GM18867 (cell line): ENCODE results near the gene COL8A1.

Experiments used
- ATAC-seq: cut with Tn5 transposase; IDR thresholded peaks from one replicate; pipeline ENCODE4 v1.9.1; 2021; ENCODE audit warnings: mild to moderate bottlenecking, moderate library complexity; ENCODE audit not compliant: unreplicated experiment

COL8A1 gene

DNA sequence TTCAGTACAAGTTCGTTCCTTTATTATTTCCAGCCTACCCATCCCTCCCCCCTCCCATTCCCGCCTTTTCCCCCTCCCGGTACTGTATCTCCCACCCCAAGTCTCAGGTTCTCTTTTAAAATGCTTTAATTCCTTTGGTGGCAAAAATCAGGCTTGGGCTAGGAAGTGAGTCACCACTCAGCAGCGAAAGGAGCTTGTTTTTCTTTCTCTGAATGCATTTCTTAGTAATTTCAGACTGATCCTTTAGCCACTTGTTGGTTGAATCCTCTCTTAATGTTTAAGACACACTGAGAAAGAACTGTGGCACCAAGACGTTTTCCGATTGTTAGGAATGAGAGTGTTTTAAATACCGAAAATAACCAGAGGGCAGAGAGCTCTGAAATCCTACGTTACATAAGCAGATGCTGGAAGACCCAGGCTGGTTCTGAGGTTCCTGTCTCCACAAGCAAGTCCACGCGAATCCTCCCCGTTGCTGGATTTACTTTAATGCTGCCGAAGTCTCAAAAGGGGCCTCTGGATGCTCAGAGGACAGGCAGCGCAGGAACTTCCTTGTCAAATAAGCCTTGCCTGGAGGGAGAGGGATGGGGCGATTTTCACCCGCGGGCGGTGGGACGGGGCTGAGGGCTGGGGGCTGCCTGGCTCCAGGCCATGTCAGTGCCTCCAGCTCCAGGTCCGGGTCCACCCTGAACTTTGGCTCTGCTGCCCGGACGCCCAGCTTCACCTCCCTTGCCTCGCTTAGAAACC is 854 bp upstream of the COL8A1 start:
- ATAC-seq = no peak

- ATAC-seq = no peak
These were observed 1.2 kb downstream of the COL8A1 start for GRCh38 chr3:99639579-99639978.

DNA sequence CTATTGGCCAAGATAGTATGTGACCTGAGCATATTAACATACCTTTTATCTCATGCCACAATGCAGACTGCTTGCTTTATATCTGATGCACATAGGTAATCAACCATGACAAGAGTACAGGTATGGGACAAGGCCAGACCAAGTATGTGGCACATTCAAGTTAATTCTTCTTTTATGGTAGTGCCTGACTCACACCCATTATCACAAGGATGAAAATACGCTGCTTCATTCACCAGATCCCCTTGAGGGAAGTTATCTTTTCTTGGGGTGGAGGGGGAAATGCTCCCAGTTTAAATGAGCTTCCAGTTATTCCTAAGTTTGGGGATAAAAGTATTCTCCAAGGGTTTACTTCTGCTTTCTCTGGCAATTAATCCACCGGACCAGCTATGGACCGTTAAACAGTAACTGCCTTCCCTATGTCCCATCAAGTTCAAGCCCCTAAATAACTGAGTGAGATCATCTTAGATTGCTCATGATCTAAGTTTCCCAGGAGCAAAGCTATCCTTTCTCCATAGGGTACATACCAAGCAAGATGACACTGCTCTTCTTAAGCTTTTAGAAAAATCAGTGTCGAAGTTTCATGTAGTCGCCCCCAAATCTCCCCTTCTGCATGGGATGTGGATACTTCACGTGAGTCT is 1.9 kb downstream of the COL8A1 start:
- ATAC-seq = no peak

DNA sequence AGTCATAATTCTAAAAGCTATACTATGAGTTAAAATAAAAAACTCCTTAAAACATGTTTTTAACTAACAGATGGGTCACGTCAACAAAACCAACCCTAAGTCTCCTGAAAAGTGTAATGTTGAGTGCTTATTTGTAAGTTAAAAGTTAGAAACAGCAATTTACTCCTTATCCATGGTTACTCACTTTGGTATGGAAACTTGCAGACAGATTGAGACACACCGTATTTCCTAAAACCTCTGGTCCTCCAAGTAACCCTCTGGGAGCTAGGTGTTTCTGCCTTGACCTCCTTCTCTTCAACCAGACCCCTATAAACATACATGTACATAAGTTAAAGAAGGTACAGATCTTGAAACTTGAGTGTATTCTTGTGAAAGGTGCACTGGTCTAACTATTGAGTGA is 3.1 kb downstream of the COL8A1 start:
- ATAC-seq = peak; percentile 27

GRCh38 chr3:99641982-99642381 is 3.6 kb downstream of the COL8A1 start:
- ATAC-seq = no peak

GRCh38 chr3:99644017-99644416 is 5.6 kb downstream of the COL8A1 start:
- peak; percentile 51 for ATAC-seq

GRCh38 chr3:99644746-99645145 is 6.4 kb downstream of the COL8A1 start:
- ATAC-seq = no peak

GRCh38 chr3:99645277-99646106 is 7.1 kb downstream of the COL8A1 start:
- ATAC-seq = no peak

- no peak for ATAC-seq
These were observed 7.7 kb downstream of the COL8A1 start for GRCh38 chr3:99646107-99646435.

DNA sequence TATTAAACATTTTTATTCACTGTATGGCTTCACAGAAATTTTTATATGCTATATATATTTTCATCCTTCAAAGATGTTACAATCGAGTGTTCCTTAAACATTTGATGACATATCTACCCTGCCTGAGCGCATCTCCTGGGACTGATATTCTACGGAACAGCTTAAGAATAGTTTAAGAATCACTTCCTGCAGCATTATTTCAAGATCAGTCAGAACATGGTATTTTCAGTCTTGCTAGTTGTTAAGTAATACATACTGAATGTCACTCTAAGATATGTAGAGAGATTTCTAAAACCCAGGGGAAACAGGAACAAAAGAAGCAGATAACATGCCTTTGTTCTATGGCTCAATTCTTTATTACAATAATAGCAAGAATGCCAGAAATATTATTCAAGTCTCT is 8.7 kb downstream of the COL8A1 start:
- ATAC-seq = peak; percentile 34

DNA sequence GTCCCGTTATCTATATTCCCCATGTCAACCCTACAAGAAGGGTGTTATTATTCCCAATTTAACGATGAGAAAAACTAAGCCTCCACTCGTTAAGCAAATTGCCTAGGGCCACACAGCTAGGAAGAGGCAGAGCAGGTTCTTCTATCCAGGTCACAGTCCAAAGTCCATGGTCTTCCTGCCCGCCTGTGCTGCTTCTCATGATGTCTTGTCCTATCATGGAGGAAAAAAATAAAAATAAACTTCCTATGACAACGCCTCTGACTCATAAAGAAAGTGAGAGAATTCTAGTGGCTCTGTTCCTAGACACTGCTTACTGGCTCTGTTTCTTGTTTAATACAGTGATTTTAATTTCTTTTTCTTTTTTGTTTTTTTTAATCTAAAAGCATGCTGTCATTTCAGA is 9.7 kb downstream of the COL8A1 start:
- ATAC-seq = no peak

DNA sequence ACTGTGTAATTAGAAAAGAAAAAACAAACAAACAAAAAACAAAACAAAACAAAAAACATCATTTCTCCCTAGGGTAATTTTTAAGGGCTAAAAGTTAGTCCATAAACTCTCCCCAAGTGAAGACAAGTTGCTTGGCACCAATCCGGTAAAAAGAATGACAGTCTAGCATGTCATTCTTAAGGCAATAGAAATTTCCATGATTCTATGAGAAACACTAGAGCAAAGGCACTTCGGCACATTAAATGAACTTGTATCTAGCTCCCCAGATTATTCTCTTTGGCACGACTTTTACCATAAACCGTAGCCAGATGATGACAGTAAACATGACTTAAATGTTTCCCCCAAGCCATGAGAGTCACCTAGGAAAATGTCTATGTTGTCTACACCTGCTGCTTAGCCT is 10.1 kb downstream of the COL8A1 start:
- no peak for ATAC-seq

- no peak for ATAC-seq
These were observed 13.1 kb downstream of the COL8A1 start for GRCh38 chr3:99651531-99651930.

DNA sequence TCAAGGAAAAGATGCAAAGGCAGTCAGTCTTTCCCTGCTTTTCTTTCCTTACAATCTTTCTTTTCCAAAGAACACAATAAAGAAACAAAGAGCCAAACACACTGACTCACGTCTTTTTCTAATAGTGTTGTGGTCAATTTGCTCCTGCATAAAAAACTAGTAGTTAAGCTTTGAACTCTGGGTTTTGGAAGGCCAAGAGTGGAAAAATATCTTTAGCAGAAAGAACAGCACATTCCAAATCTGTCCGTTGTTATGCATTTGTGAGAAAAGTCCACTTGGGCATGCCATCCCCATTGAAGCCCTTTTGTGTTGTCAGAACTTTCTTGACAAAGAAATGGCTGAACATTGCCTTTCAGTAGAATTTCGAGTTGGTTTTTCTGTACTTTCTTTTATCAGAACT is 18.2 kb downstream of the COL8A1 start:
- ATAC-seq = no peak

GRCh38 chr3:99658274-99658673 is 19.9 kb downstream of the COL8A1 start:
- no peak for ATAC-seq

DNA sequence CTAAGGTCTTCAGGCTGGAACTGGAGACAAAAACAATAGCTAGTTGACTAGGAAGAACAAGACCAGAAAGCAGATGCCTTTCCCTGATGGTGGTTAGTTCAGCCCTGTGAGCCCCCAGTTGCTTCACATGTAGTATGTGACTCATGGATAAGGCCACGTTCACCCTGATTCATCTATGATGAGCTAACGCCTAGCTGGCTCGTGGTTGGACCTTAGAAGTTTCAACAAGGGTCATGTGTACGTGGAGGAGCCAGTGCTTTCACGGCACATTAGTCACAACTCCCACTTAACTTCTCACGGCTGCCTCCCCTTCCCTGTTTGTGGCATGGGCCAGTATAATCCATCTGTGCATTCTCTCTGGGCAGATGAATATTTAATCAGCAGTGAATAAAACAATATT is 20.6 kb downstream of the COL8A1 start:
- ATAC-seq = no peak

DNA sequence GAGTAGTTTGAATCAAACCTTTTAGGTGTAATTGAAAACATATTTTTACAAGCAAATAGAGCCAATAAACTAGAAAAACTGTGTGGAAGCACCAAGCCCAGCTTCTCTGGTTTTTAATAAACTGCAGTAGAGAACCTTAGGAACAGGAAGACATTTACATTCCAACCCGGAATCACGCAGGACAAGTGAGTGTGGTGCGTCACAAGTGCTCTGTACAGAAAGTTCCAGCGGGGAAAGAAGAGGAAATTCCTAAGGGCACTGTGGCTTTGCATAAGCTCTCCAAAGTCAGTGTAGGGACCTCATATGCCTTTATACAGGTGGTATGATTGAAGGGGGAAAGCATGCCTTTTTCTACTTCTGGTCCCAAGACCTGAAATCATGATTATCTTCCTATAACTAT is 21.6 kb downstream of the COL8A1 start:
- ATAC-seq = no peak

DNA sequence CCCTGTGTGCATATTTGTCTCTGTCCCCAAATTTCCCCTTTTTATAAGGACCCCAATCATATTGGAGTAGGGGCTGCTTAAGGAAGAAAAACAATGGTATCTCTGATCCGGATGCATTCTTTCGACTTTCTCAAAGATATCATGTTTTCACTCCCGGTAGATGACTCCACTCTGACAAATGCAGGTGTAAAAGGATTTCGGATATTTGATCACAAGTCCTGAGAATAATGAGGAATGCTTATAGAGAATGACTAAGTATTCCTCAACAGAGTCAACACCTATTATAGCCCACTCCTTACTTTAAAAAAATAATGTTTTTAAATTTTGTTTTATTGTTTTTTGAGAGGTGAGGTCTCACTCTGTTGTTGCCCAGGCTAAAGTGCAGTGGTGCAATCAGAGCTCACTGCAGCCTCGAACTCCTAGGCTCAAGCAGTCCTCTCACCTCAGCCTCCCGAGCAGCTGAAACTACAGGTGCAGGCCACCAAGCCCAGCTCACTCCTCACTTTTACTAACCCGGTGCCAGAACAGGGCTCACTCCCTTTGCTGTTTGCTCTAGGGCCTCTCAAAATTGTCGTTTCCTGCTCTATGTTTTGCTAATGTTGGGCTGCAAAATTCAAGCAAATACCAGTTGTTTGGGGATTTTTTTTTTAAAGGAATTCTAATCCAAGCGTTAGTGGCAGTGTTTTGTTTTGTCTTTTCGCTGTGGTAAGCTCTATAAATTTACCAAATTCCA is 24.6 kb downstream of the COL8A1 start:
- no peak for ATAC-seq

DNA sequence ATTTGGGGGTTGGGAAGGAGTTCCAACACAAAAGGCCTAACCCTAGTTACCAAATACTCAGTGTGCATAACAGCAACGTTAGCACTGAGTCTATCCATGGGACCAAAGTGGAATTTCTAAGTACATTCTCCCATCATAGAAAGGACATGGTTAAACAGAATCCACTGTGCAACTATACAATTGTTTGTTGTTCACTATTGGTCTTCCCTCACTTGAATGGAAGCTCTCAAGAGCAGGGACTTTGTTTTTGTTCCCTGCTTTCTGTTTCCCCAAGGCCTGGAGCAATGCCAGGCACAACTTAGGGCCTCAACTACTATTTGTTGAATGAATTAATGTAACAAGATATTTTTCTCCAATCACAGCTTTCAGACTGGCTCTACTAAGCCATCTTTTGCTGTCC is 25.6 kb downstream of the COL8A1 start:
- ATAC-seq = no peak

DNA sequence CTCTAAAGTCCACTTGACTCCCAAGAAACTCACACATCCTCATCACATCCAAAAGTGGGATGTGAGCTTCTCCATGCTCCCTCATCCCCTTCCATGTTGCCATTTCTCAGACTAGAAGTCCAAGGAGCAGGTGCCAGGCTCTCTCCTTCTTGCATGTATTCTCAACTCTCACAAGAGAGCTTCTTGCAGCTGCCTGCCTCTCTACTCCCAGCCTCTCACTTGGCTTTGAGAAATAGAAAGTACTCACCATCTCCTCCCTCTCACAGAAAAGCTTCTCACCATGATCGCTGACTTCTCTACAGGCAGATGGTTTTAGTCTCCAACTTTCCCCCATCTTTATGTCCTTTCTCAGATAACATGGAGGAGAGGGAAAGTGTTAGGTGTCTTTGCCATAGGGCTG is 26.6 kb downstream of the COL8A1 start:
- ATAC-seq = no peak

DNA sequence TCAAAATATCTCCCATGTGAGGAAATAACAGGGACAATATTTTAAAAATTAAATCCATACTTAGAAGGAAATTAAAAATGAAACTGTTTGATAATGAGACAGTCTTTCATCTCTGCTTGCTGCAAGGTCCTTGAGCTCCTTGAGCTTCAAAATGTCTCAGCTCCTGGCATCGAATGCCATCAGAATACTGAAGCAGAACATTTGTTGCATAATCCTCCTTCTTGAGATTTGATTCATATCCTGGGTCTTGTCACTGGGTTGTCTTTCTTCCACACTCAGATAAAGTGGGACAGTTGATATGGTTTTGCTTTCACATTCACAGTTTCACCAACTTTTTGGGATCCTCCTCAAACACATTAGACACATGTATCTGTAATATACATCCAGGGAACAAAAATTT is 27.8 kb downstream of the COL8A1 start:
- ATAC-seq = no peak
